ENCODE data around the gene TTYH1. TPM values are rescaled to one million over a fixed set of nuclear protein-coding genes. Genes with fewer than 3 reads are reported as not detected.

The TTYH1 gene
- total and polyA plus RNA-seq, 2 of the 8 experiments (the other 6 are each of a cell fraction or from before 2014, with no cell fraction given) = 26.7 to 46.5 TPM

- TF ChIP-seq CHD7 (IDR thresholded peaks at IDR 0.05; ENCODE audit: insufficient replicate concordance, low read length) (no peak), SUZ12 (IDR thresholded peaks at IDR 0.05; ENCODE audit: low read length) (no peak), ZNF274 (IDR thresholded peaks at IDR 0.05; ENCODE audit: borderline replicate concordance, extremely low read depth, low read length) (no peak), CTCF (IDR thresholded peaks at IDR 0.05; ENCODE audit: control extremely low read depth in 1 of 3, insufficient read depth in 1 of 3, low read depth in 1 of 3, low read length in 3 of 3) (no peak), KDM1A (IDR thresholded peaks at IDR 0.05; ENCODE audit: borderline replicate concordance, low read length) (no peak), TAF7 (optimal IDR thresholded peaks at IDR 0.05; ENCODE audit: borderline replicate concordance, low read depth, low read length) (peak; percentile 11), SIX5 (IDR thresholded peaks at IDR 0.05; ENCODE audit: low read depth, low read length) (no peak), RNF2 (IDR thresholded peaks at IDR 0.05; ENCODE audit: borderline replicate concordance, low read depth, low read length, missing control alignments, poor library complexity, severe bottlenecking) (no peak)
Measured at GRCh38 chr19:54463531-54464043, 48.3 kb downstream of the TTYH1 start, which contains the start of gene LENG9 (continued).

Measured in H1 (cell line).